A673 (cell line): ENCODE data around the gene COL11A2.

Experiments used
- EZH2 ChIP-seq: fragments of 200-600 bp; sonication (generic); IDR thresholded peaks from 2 replicates; pipeline ENCODE4 v1.6.1; 2017; ENCODE audit warnings: borderline replicate concordance, low read depth, mild to moderate bottlenecking, mixed read lengths, antibody characterized with exemption, low read length; ENCODE audit not compliant: poor library complexity, severe bottlenecking
- TF ChIP-seq, protein P1 (sequence below): fragments of 300-800, 200-600 bp; sonication (generic); conservative IDR thresholded peaks from 2 replicates; pipeline ENCODE4 v1.5.1; 2017; ENCODE audit warnings: low read depth, mild to moderate bottlenecking, antibody characterized with exemption, low read length, moderate library complexity, mixed read lengths

DNA sequence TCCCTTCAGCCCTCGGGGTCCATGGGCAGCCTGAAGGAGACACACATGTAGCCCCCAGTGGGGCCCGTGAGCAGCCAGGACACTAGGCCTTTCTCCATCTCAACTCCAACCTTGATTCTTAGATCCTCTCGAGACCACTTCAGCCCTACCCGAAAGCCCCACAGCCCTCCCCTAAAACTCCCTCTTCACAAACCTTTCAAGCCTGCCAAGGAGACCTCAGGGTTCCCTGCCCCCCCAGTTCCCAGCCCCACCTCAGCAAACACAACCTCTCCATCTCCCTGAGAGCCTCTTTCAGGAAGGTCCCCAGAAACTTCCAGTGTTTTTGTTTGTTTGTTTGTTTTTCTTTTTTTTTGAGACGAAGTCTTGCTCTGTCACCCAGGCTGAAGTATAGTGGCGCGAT lies 11.1 kb downstream of the COL11A2 start:
- TF ChIP-seq, protein P1, sequence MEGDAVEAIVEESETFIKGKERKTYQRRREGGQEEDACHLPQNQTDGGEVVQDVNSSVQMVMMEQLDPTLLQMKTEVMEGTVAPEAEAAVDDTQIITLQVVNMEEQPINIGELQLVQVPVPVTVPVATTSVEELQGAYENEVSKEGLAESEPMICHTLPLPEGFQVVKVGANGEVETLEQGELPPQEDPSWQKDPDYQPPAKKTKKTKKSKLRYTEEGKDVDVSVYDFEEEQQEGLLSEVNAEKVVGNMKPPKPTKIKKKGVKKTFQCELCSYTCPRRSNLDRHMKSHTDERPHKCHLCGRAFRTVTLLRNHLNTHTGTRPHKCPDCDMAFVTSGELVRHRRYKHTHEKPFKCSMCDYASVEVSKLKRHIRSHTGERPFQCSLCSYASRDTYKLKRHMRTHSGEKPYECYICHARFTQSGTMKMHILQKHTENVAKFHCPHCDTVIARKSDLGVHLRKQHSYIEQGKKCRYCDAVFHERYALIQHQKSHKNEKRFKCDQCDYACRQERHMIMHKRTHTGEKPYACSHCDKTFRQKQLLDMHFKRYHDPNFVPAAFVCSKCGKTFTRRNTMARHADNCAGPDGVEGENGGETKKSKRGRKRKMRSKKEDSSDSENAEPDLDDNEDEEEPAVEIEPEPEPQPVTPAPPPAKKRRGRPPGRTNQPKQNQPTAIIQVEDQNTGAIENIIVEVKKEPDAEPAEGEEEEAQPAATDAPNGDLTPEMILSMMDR: no peak
- no peak for TF ChIP-seq EZH2
